Right kidney (tissue), 9 donors: ENCODE results near the gene CXorf49.
"Not testable (repeated sequence)": the region's sequence is repeated elsewhere in the genome, so short reads cannot be mapped to it uniquely, and the experiment has no call there.

Experiments used
- DNase-seq: peaks from one replicate; pipeline ENCODE4 v3.0.0-alpha.2; 2016
- long read RNA-seq, 8 donors: transcript quantifications; one replicate each; lab custom pipeline, GENCODE V29; 2026

Gene CXorf49
- long read RNA-seq, donor 1: 0 reads
- long read RNA-seq, donor 2: 0 reads
- long read RNA-seq, donor 3: 0 reads
- long read RNA-seq, donor 4: 0 reads
- long read RNA-seq, donor 5: 0 reads
- long read RNA-seq, donor 6: 0 reads
- long read RNA-seq, donor 7: 0 reads
- long read RNA-seq, donor 8: 0 reads

- not testable (repeated sequence) for DNase-seq
Measured at GRCh38 chrX:71718185-71718584, at the start of gene CXorf49. Gene CXorf49 (minus strand): TSS chrX:71718285. CDS start chrX:71718151, 134 bp downstream.

GRCh38 chrX:71767134-71767533 lies 49.0 kb upstream of the CXorf49 start:
- DNase-seq: not testable (repeated sequence)

GRCh38 chrX:71765613-71766012 lies 47.5 kb upstream of the CXorf49 start:
- DNase-seq: not testable (repeated sequence)

GRCh38 chrX:71764832-71765231 lies 46.7 kb upstream of the CXorf49 start:
- not testable (repeated sequence) for DNase-seq

- not testable (repeated sequence) for DNase-seq
Measured at GRCh38 chrX:71763049-71763448, 45.0 kb upstream of the CXorf49 start, which contains the start of gene CXorf49B. Gene CXorf49B (plus strand): TSS chrX:71763349. CDS start chrX:71763424, 75 bp downstream.

GRCh38 chrX:71760688-71761281 lies 42.7 kb upstream of the CXorf49 start:
- not testable (repeated sequence) for DNase-seq

- DNase-seq: not testable (repeated sequence)
Measured at GRCh38 chrX:71720289-71720886, 2.3 kb upstream of the CXorf49 start.

GRCh38 chrX:71719195-71719594 lies 1.1 kb upstream of the CXorf49 start:
- not testable (repeated sequence) for DNase-seq

- not testable (repeated sequence) for DNase-seq
Measured at GRCh38 chrX:71716323-71716722, 1.8 kb downstream of the CXorf49 start.

GRCh38 chrX:71715551-71715950 lies 2.5 kb downstream of the CXorf49 start:
- DNase-seq: not testable (repeated sequence)

GRCh38 chrX:71714064-71714463 lies 4.0 kb downstream of the CXorf49 start:
- DNase-seq: not testable (repeated sequence)

GRCh38 chrX:71702853-71703252 lies 15.2 kb downstream of the CXorf49 start:
- DNase-seq: not testable (repeated sequence)

- DNase-seq: not testable (repeated sequence)
Measured at GRCh38 chrX:71699023-71699344, 19.1 kb downstream of the CXorf49 start.

- DNase-seq: not testable (repeated sequence)
Measured at GRCh38 chrX:71698299-71699022, 19.6 kb downstream of the CXorf49 start.

- not testable (repeated sequence) for DNase-seq
Measured at GRCh38 chrX:71697466-71698298, 20.4 kb downstream of the CXorf49 start.

- DNase-seq: not testable (repeated sequence)
Measured at GRCh38 chrX:71696641-71697465, 21.2 kb downstream of the CXorf49 start.

GRCh38 chrX:71679575-71680207 lies 38.4 kb downstream of the CXorf49 start:
- DNase-seq: no peak

GRCh38 chrX:71677195-71677594 lies 40.9 kb downstream of the CXorf49 start:
- not testable (repeated sequence) for DNase-seq

- DNase-seq: not testable (repeated sequence)
Measured at GRCh38 chrX:71676068-71676795, 41.9 kb downstream of the CXorf49 start.

GRCh38 chrX:71675636-71676035 lies 42.4 kb downstream of the CXorf49 start:
- not testable (repeated sequence) for DNase-seq
